Omental fat pad (tissue), 4 donors: Measurements from ENCODE around the gene CCDC93. TPM values are rescaled to one million over a fixed set of nuclear protein-coding genes. Genes with fewer than 3 reads are reported as not detected.

Experiments used
- ATAC-seq: fragments of 150-250 bp; one replicate; pipeline ENCODE4 v1.9.1; 2016; ENCODE audit warnings: mild to moderate bottlenecking, moderate library complexity; ENCODE audit not compliant: low FRiP score
- DNase-seq: peaks from one replicate; pipeline ENCODE4 v3.0.0-alpha.2; 2019; ENCODE audit warnings: low spot score
- total RNA-seq, 4 donors: library from RNA; depleted of rRNA; stranded (reverse); fragments of >200 nt; gene quantifications; one replicate each; pipeline ENCODE4 v1.1.0, GENCODE V29; 2016
- TF ChIP-seq, protein P1 (sequence below), 3 donors: fragments of 450-650 bp; IDR thresholded peaks; one replicate each; pipeline ENCODE4 v1.5.1; 2016 to 2017; ENCODE audit warnings: antibody characterized with exemption in 3 of 3, mild to moderate bottlenecking in 3 of 3, moderate library complexity in 2 of 3

The CCDC93 gene
- total RNA-seq, 4 donors from 2014 or later, result 21.4 to 34.8 (median 22.3) TPM

DNA sequence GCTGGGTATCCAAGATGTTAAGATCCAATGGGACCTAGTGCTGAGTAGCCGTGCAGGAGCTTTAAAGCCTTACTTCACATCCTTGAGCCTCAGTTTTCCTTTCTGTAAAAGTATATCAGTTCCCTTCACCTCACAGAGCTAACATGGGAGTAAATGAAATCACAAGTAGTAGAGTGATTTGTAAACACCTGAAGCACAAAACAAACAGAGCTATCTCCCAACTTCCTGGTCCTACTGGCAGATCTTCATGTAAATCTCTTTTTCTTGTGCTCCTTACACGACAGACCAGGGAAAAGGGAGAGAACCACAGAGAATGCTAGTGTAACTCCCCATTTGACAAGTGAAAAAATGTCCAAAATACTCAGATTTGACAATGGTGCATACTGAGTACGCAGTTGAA, 17.3 kb downstream of the CCDC93 start:
- DNase-seq (no peak), ATAC-seq (no peak)
- TF ChIP-seq, protein P1, sequence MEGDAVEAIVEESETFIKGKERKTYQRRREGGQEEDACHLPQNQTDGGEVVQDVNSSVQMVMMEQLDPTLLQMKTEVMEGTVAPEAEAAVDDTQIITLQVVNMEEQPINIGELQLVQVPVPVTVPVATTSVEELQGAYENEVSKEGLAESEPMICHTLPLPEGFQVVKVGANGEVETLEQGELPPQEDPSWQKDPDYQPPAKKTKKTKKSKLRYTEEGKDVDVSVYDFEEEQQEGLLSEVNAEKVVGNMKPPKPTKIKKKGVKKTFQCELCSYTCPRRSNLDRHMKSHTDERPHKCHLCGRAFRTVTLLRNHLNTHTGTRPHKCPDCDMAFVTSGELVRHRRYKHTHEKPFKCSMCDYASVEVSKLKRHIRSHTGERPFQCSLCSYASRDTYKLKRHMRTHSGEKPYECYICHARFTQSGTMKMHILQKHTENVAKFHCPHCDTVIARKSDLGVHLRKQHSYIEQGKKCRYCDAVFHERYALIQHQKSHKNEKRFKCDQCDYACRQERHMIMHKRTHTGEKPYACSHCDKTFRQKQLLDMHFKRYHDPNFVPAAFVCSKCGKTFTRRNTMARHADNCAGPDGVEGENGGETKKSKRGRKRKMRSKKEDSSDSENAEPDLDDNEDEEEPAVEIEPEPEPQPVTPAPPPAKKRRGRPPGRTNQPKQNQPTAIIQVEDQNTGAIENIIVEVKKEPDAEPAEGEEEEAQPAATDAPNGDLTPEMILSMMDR (IDR thresholded peaks at IDR 0.05), result no peak

DNA sequence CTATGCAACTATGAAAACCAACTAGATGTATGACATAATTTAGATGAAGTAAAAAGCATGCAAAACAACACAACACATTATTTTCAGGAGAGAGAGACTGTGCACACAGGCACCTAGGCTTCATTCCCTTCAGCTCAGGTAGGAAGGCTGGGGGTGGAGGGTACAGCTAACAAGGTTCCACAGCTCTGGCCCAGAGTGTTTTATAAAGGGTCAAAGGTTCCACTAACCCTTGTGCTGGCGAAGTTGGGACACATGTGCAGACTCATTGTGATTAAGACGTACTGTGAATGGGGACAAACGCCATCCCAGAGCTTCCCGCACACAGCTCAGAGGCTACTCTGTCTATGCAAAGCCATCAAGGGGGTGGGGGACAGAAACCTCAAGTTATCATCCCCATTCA, 19.1 kb downstream of the CCDC93 start:
- TF ChIP-seq, protein P1 (IDR thresholded peaks at IDR 0.05), result no peak
- ATAC-seq (no peak), DNase-seq (no peak)

DNA sequence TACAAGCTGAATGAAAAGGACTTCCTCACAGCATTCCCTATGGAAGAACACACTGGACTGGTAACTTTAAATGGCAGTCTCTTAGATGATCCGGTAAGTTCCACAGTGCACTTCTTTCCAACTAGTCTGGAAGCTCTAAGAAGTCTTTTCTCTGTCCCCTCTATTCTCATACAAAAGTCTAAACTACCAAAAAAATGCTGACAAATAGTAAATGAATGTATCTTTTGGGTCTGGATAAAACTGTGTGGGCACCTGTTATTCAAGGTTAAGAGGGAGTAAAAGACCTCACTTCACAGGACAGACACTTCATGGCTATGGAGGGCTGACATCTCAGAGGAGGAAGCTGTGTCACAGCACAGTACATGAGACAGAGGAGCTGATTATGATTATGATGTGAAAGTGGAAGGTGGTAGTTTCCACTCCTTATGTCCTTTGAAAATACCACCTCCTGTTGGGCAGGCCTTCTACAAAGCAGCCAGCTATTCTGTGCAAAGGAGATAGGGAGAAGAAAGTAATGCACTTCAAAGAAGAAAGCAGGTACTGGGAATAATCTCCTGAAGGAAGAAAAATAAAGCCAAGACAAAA, 23.9 kb downstream of the CCDC93 start:
- no peak for ATAC-seq
- DNase-seq, result no peak
- TF ChIP-seq, protein P1 (IDR thresholded peaks at IDR 0.05), result no peak

DNA sequence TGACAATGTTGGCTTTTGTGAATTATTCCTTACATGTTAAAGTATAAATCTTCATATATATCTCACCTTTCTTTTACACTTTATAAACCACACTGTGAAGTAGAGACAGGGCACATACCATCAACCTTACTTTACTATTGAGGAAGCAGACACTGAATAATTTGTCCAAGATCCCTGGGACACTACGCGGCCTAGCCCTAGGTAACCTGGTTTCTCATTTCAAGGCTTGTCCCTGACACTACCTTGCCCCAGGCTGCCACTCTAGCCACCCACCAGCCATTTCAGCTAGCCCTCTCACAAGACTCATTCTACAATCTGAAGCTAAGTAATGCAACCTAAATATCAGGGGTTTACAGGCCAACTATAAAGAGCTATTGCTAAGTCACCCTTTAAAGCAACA, 26.7 kb downstream of the CCDC93 start:
- ATAC-seq, result no peak
- no peak for DNase-seq
- TF ChIP-seq, protein P1 (IDR thresholded peaks at IDR 0.05), result no peak

DNA sequence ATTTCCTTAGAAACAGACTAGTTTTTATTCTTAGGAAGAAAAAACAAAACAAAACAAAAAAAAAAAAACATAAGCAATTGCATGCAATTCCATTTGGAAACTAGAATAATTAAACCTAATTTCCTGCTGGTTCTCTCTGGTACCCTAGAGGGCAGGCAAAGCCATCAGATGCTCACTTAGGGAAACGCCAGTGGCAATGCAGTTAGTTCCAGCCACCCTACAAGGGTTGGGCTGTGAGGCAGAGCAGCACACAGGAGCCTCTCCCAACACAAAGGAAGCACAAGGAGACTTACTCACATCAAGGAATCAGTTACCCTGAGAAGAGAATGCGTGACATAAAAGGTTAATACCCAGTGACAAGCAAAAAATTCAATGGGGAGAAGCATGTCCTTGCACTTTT, 28.8 kb downstream of the CCDC93 start:
- TF ChIP-seq, protein P1 (IDR thresholded peaks at IDR 0.05), result no peak
- ATAC-seq (no peak), DNase-seq (no peak)

DNA sequence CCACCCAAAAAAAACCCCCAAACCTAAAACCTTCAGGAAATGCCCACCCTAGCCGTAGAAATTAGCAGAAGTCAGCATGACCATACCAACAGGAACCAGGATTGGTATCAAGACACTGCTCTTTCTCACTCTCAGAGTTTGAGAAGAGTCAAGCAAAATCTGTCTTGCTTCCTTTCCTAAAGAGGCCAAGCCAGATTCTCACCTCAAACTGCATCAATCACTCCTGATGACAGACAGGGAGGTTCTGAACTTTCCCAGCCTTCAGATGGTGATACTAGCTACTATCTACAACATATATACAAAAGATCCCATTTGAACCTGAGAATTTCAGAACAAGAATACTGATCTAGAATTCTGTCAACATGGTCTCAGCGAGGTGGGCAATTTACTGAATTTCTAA, 29.7 kb downstream of the CCDC93 start:
- TF ChIP-seq, protein P1 (IDR thresholded peaks at IDR 0.05), result no peak
- ATAC-seq (no peak), DNase-seq (no peak)

DNA sequence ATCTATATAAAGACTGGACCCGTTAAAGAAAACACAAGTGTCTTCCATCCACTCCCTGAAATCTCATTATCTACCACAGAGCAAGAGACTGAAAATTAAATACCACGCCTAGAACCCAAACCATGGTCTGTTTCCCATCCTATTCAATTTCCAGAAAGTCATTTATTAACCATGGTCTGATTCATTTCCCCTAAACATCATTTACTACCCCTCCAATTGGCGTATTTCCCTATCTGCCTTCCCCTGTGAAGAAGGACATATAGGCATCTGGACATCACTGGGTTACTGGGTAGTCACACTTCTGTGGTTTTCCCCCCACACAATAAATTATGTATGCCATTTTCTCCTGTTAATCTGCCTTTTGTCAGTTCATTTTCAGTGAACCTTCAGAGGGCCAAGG, 30.8 kb downstream of the CCDC93 start:
- DNase-seq (no peak), ATAC-seq (no peak)
- TF ChIP-seq, protein P1 (IDR thresholded peaks at IDR 0.05), result no peak
